ENCODE results near the gene MISFA.

Gene MISFA

DNA sequence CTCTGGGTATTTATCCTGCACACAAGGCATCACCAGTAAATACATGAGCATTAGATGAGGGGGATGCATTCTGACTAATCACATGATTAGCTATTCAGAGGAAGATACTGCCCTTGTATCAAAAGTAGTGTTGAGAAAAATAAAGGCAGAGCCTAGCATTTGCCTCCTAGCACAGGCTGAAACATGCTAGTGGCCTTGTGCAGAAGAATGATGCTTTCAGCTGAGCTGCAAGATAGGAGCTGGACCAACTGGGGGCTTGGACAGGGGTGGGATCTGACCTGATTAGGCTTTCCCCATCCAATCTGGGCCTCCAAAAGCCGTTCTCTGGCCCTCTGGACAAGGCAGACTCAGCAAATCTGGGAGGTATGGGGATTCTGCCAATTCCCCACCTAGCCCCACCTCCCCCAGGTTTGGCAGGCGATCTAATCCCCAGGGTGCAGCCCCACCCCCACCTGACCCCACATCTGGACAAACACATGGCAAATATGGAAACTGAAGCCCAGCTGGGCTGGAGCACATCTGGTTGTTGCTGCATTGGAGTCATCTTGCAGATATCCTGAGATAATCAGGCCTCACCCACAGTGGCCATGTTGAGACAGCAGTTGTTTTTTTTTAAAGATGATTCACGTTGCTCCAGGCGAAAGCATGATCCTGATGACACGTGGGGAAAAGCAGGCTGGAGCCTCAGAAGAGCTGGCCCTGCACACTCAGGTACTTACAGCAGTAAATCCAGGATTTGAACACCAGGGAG is 4.4 kb upstream of the MISFA start:
- peak; percentile 71 for DNase-seq (ENCODE audit: low read depth)
- TF ChIP-seq, protein P1, sequence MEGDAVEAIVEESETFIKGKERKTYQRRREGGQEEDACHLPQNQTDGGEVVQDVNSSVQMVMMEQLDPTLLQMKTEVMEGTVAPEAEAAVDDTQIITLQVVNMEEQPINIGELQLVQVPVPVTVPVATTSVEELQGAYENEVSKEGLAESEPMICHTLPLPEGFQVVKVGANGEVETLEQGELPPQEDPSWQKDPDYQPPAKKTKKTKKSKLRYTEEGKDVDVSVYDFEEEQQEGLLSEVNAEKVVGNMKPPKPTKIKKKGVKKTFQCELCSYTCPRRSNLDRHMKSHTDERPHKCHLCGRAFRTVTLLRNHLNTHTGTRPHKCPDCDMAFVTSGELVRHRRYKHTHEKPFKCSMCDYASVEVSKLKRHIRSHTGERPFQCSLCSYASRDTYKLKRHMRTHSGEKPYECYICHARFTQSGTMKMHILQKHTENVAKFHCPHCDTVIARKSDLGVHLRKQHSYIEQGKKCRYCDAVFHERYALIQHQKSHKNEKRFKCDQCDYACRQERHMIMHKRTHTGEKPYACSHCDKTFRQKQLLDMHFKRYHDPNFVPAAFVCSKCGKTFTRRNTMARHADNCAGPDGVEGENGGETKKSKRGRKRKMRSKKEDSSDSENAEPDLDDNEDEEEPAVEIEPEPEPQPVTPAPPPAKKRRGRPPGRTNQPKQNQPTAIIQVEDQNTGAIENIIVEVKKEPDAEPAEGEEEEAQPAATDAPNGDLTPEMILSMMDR (conservative IDR thresholded peaks at IDR 0.05; ENCODE audit: low read depth, low read length) = no peak
- no peak overlapping the region for H3K4me3 ChIP-seq (ENCODE audit: low read depth, low read length)

DNA sequence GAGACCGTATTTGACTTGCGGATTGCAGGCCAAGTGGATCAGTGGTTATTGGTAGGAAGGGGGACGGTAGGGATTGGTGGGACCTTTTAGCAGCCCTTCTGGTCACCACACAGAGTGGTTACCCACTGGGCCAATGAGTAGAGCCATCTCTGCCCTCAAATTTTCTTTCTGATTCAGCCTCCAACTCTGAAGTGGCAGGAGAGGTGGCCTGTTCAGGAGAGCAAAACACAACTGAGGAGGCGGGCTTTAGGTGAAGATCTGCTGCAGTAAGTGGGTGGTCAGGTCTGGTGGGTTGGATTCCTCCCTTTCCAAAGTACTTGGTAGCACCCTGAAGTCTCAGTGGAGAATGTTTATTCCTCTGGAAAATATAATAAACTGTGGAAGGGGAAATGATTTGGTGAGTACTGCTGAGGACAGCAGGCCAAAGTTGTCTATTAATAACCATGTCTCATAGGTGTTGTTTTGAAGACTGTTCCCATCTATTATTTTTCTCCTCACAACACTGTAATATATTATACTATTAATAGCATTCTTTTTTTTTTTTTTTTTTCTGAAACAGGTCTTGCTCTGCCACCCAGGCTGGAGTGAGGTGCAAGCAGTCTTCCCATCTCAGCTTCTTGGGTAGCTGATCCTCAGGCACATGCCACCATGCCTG is 1.5 kb downstream of the MISFA start:
- no peak for DNase-seq (ENCODE audit: low read depth)
- TF ChIP-seq, protein P1 (conservative IDR thresholded peaks at IDR 0.05; ENCODE audit: low read depth, low read length) = no peak
- no peak overlapping the region for H3K4me3 ChIP-seq (ENCODE audit: low read depth, low read length)

DNA sequence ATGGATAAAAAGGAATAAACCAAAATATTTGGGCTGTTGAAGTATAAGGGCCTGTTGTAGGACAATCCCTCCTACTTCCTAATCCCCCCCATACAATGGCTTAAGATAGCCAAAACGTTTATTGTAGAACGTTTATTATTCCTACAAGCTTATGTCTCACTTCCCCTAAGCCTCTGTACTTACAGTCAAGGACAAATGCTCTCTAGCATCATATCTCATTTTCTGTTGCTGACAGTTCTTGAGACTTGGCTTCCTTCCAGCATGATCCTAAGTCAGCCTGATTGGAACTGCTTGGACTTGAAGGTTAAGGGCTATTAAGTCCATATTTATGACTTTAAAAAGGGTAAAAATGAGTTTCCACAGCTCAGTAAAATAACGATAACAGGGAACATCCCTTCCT is 8.8 kb downstream of the MISFA start:
- no peak overlapping the region for H3K4me3 ChIP-seq (ENCODE audit: low read depth, low read length)
- TF ChIP-seq, protein P1 (conservative IDR thresholded peaks at IDR 0.05; ENCODE audit: low read depth, low read length) = no peak
- peak; percentile 60 for DNase-seq (ENCODE audit: low read depth)

DNA sequence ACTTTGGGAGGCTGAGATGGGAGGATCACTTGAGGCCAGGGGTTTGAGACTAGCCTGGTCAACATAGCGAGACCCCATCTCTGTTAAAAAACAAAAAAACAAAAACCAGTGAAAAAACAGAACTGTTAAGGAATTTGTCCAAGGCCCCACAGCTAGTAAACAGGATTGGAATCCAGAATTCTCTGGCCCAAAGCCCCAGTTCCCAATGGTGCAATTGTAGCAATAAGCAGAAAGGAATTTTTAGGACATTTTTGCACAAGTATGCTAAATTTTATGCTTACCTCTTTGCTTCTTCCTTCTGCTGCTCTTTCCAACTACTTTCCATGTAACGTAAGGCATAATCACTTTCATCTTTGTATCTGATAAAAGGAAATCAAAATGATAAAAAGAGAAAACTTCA is 11.6 kb downstream of the MISFA start:
- no peak overlapping the region for H3K4me3 ChIP-seq (ENCODE audit: low read depth, low read length)
- no peak for DNase-seq (ENCODE audit: low read depth)
- TF ChIP-seq, protein P1 (conservative IDR thresholded peaks at IDR 0.05; ENCODE audit: low read depth, low read length) = no peak

DNA sequence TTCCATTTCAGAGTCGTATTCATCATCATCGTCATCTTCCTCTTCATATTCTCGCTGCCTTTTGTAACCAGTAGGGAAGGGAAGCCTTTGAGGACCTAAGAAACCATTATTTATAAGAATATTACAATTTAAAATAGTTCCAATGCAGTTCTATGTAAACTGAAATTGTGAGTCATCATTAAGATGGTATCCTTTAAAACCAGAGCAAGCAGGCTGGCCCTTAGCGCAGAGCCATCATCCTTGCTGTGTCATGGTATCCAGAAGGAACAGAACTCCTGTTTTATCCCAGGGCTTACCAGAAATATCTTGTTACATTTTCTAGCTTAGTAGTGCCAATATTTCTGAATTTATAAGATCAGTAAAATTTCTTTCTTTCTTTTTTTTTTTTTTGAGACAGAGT is 12.8 kb downstream of the MISFA start:
- TF ChIP-seq, protein P1 (conservative IDR thresholded peaks at IDR 0.05; ENCODE audit: low read depth, low read length) = no peak
- H3K4me3 ChIP-seq (ENCODE audit: low read depth, low read length) = no peak overlapping the region
- DNase-seq (ENCODE audit: low read depth) = no peak

DNA sequence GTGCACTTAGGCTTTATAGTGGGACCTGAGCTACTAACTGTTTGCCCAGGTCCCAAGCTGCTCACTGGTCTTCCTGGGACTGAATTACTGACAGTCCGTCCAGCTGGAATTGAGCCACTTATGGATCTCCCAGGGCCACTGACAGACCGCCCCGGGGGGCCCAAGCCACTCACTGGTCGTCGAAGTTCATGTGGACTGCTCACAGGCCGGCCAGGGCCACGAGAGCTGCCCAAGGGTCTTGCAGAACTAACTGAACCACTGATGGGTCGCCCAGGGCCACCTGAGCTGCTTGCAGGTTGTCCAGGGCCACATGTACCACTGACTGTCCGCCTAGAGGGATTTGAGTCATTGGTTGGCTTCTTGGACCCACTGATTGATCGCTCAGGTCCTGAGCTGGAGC is 15.1 kb downstream of the MISFA start:
- TF ChIP-seq, protein P1 (conservative IDR thresholded peaks at IDR 0.05; ENCODE audit: low read depth, low read length) = no peak
- DNase-seq (ENCODE audit: low read depth) = no peak
- no peak overlapping the region for H3K4me3 ChIP-seq (ENCODE audit: low read depth, low read length)
